Activated naive CD4-positive, alpha-beta T cell treated with anti-CD3 and anti-CD28 coated beads, Interleukin-2, amount 50 U/mL, for 24 hours (primary cell): ENCODE measurements around the gene PHF23.

Experiments
- H3K27ac Mint-ChIP-seq: one replicate; pipeline ENCODE4 v1.8.0; 2021; ENCODE audit warnings: mild to moderate bottlenecking, mixed read lengths
- H3K27me3 Mint-ChIP-seq: one replicate; pipeline ENCODE4 v1.8.0; 2021; ENCODE audit warnings: mixed read lengths
- H3K36me3 Mint-ChIP-seq: one replicate; pipeline ENCODE4 v1.8.0; 2021; ENCODE audit warnings: mixed read lengths
- H3K4me1 Mint-ChIP-seq: one replicate; pipeline ENCODE4 v1.8.0; 2021; ENCODE audit warnings: mixed read lengths
- H3K4me3 Mint-ChIP-seq: one replicate; pipeline ENCODE4 v1.8.0; 2021; ENCODE audit warnings: mild to moderate bottlenecking, mixed read lengths
- H3K9me3 Mint-ChIP-seq: one replicate; pipeline ENCODE4 v1.8.0; 2021; ENCODE audit warnings: mixed read lengths

Gene PHF23

GRCh38 chr17:7220593-7221277 lies 18.5 kb downstream of the PHF23 start:
- Mint-ChIP-seq H3K27me3 (no peaks in the 10 kb centered on the region), H3K4me3 (peak overlapping the region; percentile 92), H3K27ac (peak overlapping the region; percentile 90), H3K4me1 (peaks cover 50% of the 10 kb centered on the region), H3K36me3 (peaks cover 4% of the 10 kb centered on the region), H3K9me3 (no peaks in the 10 kb centered on the region)

GRCh38 chr17:7219812-7220592 lies 19.3 kb downstream of the PHF23 start, which contains the start of the genes ACADVL and DLG4:
Gene ACADVL (plus strand): TSS chr17:7219938. CDS start chr17:7219985, 47 bp downstream.
Gene DLG4 (minus strand): TSS chr17:7219836.
- H3K4me1 Mint-ChIP-seq = peaks cover 57% of the 10 kb centered on the region
- H3K27ac Mint-ChIP-seq = peak within 1 kb of the TSS; percentile 92
- H3K27me3 Mint-ChIP-seq = no peaks in the 10 kb centered on the region
- H3K36me3 Mint-ChIP-seq = peaks cover 4% of the 10 kb centered on the region
- no peaks in the 10 kb centered on the region for H3K9me3 Mint-ChIP-seq
- peak within 1 kb of the TSS; percentile 92 for H3K4me3 Mint-ChIP-seq

- Mint-ChIP-seq H3K4me3 (peak overlapping the region; percentile 92), H3K27me3 (no peaks in the 10 kb centered on the region), H3K4me1 (peaks cover 64% of the 10 kb centered on the region), H3K9me3 (no peaks in the 10 kb centered on the region), H3K27ac (peak overlapping the region; percentile 92), H3K36me3 (peaks cover 4% of the 10 kb centered on the region)
These were observed 19.9 kb downstream of the PHF23 start for GRCh38 chr17:7219229-7219811.

GRCh38 chr17:7218758-7219157 lies 20.5 kb downstream of the PHF23 start:
- H3K36me3 Mint-ChIP-seq = peaks cover 2% of the 10 kb centered on the region
- peak overlapping the region; percentile 92 for H3K27ac Mint-ChIP-seq
- H3K4me1 Mint-ChIP-seq = peaks cover 69% of the 10 kb centered on the region

GRCh38 chr17:7218166-7218565 lies 21.1 kb downstream of the PHF23 start:
- no peaks in the 10 kb centered on the region for H3K9me3 Mint-ChIP-seq
- H3K27me3 Mint-ChIP-seq = no peaks in the 10 kb centered on the region
- H3K4me1 Mint-ChIP-seq = peaks cover 75% of the 10 kb centered on the region
- H3K4me3 Mint-ChIP-seq = peak overlapping the region; percentile 74
- no peaks in the 10 kb centered on the region for H3K36me3 Mint-ChIP-seq
- H3K27ac Mint-ChIP-seq = peak overlapping the region; percentile 65

More at GRCh38 chr17:7218758-7219157, 20.5 kb downstream of the PHF23 start:
- peak overlapping the region; percentile 92 for H3K4me3 Mint-ChIP-seq
- H3K9me3 Mint-ChIP-seq = no peaks in the 10 kb centered on the region
- H3K27me3 Mint-ChIP-seq = no peaks in the 10 kb centered on the region

GRCh38 chr17:7217113-7217987 lies 21.9 kb downstream of the PHF23 start:
- Mint-ChIP-seq H3K27ac (peak overlapping the region; percentile 85), H3K36me3 (no peaks in the 10 kb centered on the region), H3K9me3 (no peaks in the 10 kb centered on the region), H3K4me1 (peaks cover 78% of the 10 kb centered on the region), H3K27me3 (no peaks in the 10 kb centered on the region), H3K4me3 (peak overlapping the region; percentile 74)

- Mint-ChIP-seq H3K27me3 (no peaks in the 10 kb centered on the region), H3K4me1 (peaks cover 83% of the 10 kb centered on the region), H3K27ac (peak overlapping the region; percentile 48), H3K9me3 (no peaks in the 10 kb centered on the region), H3K36me3 (no peaks in the 10 kb centered on the region), H3K4me3 (peak overlapping the region; percentile 59)
These were observed 22.8 kb downstream of the PHF23 start for GRCh38 chr17:7216242-7217112.

- H3K4me1 Mint-ChIP-seq = peaks cover 75% of the 10 kb centered on the region
- no peaks in the 10 kb centered on the region for H3K27me3 Mint-ChIP-seq
- H3K27ac Mint-ChIP-seq = peak overlapping the region; percentile 31
- H3K4me3 Mint-ChIP-seq = peak overlapping the region; percentile 91
- H3K9me3 Mint-ChIP-seq = no peaks in the 10 kb centered on the region
- H3K36me3 Mint-ChIP-seq = no peaks in the 10 kb centered on the region
These were observed 23.5 kb downstream of the PHF23 start for GRCh38 chr17:7215652-7216180.

GRCh38 chr17:7215136-7215638 lies 24.1 kb downstream of the PHF23 start:
- H3K27me3 Mint-ChIP-seq = no peaks in the 10 kb centered on the region
- H3K4me1 Mint-ChIP-seq = peaks cover 71% of the 10 kb centered on the region
- no peaks in the 10 kb centered on the region for H3K9me3 Mint-ChIP-seq
- peak overlapping the region; percentile 99 for H3K27ac Mint-ChIP-seq
- peak overlapping the region; percentile 91 for H3K4me3 Mint-ChIP-seq
- H3K36me3 Mint-ChIP-seq = no peaks in the 10 kb centered on the region

GRCh38 chr17:7214300-7215135 lies 24.7 kb downstream of the PHF23 start:
- peaks cover 72% of the 10 kb centered on the region for H3K4me1 Mint-ChIP-seq
- H3K9me3 Mint-ChIP-seq = no peaks in the 10 kb centered on the region
- H3K36me3 Mint-ChIP-seq = no peaks in the 10 kb centered on the region
- H3K27me3 Mint-ChIP-seq = no peaks in the 10 kb centered on the region
- peak overlapping the region; percentile 99 for H3K27ac Mint-ChIP-seq
- peak overlapping the region; percentile 91 for H3K4me3 Mint-ChIP-seq

GRCh38 chr17:7213895-7214299 lies 25.4 kb downstream of the PHF23 start:
- peak overlapping the region; percentile 91 for H3K4me3 Mint-ChIP-seq
- peak overlapping the region; percentile 99 for H3K27ac Mint-ChIP-seq
- H3K27me3 Mint-ChIP-seq = no peaks in the 10 kb centered on the region
- H3K9me3 Mint-ChIP-seq = no peaks in the 10 kb centered on the region
- peaks cover 66% of the 10 kb centered on the region for H3K4me1 Mint-ChIP-seq
- H3K36me3 Mint-ChIP-seq = no peaks in the 10 kb centered on the region

- H3K27me3 Mint-ChIP-seq = no peaks in the 10 kb centered on the region
- no peaks in the 10 kb centered on the region for H3K9me3 Mint-ChIP-seq
- no peak overlapping the region for H3K27ac Mint-ChIP-seq
- no peaks in the 10 kb centered on the region for H3K36me3 Mint-ChIP-seq
- peaks cover 52% of the 10 kb centered on the region for H3K4me1 Mint-ChIP-seq
- H3K4me3 Mint-ChIP-seq = no peak overlapping the region
These were observed 27.6 kb downstream of the PHF23 start for GRCh38 chr17:7211491-7212273.
